Smooth muscle cell (in vitro differentiated cells): Measurements from ENCODE around the gene SNX21. TPM values are rescaled to one million over a fixed set of nuclear protein-coding genes. Genes with fewer than 3 reads are reported as not detected.

ENCODE experiments used
- DNase-seq: peaks from one replicate; lab custom pipeline; 2025; ENCODE audit not compliant: unreplicated experiment; lab: John Stamatoyannopoulos, UW
- H2AFZ ChIP-seq: fragments of 200-600 bp; sonication (generic); 2 replicates; pipeline ENCODE4 v1.6.0; 2016; ENCODE audit warnings: antibody characterized with exemption, low read depth, mild to moderate bottlenecking
- H3F3A ChIP-seq: fragments of 200-600 bp; sonication (generic); 2 replicates; pipeline ENCODE4 v1.6.0; 2017; ENCODE audit warnings: antibody characterized with exemption, low read depth
- H3K27ac ChIP-seq: fragments of 200-600 bp; sonication (generic); 2 replicates; pipeline ENCODE4 v1.5.1; 2016; ENCODE audit warnings: low read depth, mild to moderate bottlenecking
- H3K27me3 ChIP-seq: fragments of 200-600 bp; sonication (generic); 2 replicates; pipeline ENCODE4 v1.6.1; 2016; ENCODE audit warnings: low read depth, mild to moderate bottlenecking
- H3K36me3 ChIP-seq: fragments of 200-600 bp; sonication (generic); 2 replicates; pipeline ENCODE4 v1.5.1; 2016; ENCODE audit warnings: low read depth
- H3K4me1 ChIP-seq: fragments of 200-600 bp; sonication (generic); 2 replicates; pipeline ENCODE4 v1.5.1; 2016; ENCODE audit warnings: low read depth
- H3K4me2 ChIP-seq: fragments of 200-600 bp; sonication (generic); 2 replicates; pipeline ENCODE4 v1.6.0; 2016; ENCODE audit warnings: mild to moderate bottlenecking
- H3K4me3 ChIP-seq: fragments of 200-600 bp; sonication (generic); 2 replicates; pipeline ENCODE4 v1.5.1; 2016; ENCODE audit warnings: mild to moderate bottlenecking
- H3K79me2 ChIP-seq: fragments of 200-600 bp; sonication (generic); 2 replicates; pipeline ENCODE4 v1.6.0; 2016; ENCODE audit warnings: low read depth, mild to moderate bottlenecking
- H3K9ac ChIP-seq: fragments of 200-600 bp; sonication (generic); 2 replicates; pipeline ENCODE4 v1.6.0; 2016; ENCODE audit warnings: low read depth
- H3K9me3 ChIP-seq: fragments of 200-600 bp; sonication (generic); replicated peaks from 2 replicates; pipeline ENCODE4 v1.5.1; 2016; ENCODE audit warnings: low read depth
- H4K20me1 ChIP-seq: fragments of 200-600 bp; sonication (generic); 2 replicates; pipeline ENCODE4 v1.6.0; 2016; ENCODE audit warnings: low read depth
- CTCF ChIP-seq: fragments of 200-600 bp; sonication (generic); IDR thresholded peaks from 2 replicates; pipeline ENCODE4 v1.5.1; 2017; ENCODE audit warnings: borderline replicate concordance, mild to moderate bottlenecking, antibody characterized with exemption; ENCODE audit not compliant: insufficient read depth, poor library complexity, severe bottlenecking
- WGBS: methylation state at CpG from one replicate; pipeline ENCODE4 v1.1.7; 2016; ENCODE audit warnings: low lambda C conversion rate; 5-methylcytosine and 5-hydroxymethylcytosine counted together
- polyA plus RNA-seq: library from polyadenylated mRNA; unstranded; fragments of >200 nt; fragmentation: Nextera tagmentation; extraction: Ambion mirVana; gene quantifications from 2 replicates; pipeline ENCODE4 v1.2.1, GENCODE V29; 2016
- total RNA-seq: library from RNA; depleted of rRNA; stranded (reverse); fragments of >200 nt; gene quantifications from 2 replicates; pipeline ENCODE4 v1.2.3, GENCODE V29; 2014

Gene SNX21
- total and polyA plus RNA-seq, 2 experiments from 2014 or later = 14.4 to 14.7 TPM

- H2AFZ ChIP-seq = no peak overlapping the region
- H3K4me2 ChIP-seq = peak overlapping the region; percentile 12
- no peaks in the 10 kb centered on the region for H3F3A ChIP-seq
- no peaks in the 10 kb centered on the region for H3K79me2 ChIP-seq
- TF ChIP-seq CTCF = no peak
- no peaks in the 10 kb centered on the region for H3K9me3 ChIP-seq
- DNase-seq = no peak
- H3K27me3 ChIP-seq = no peaks in the 10 kb centered on the region
- no peaks in the 10 kb centered on the region for H3K36me3 ChIP-seq
- H4K20me1 ChIP-seq = no peaks in the 10 kb centered on the region
- 93% methylated on average over 6 of the region's 6 CpGs for WGBS
- H3K27ac ChIP-seq = peak overlapping the region; percentile 91
- H3K4me3 ChIP-seq = no peak overlapping the region
- no peaks in the 10 kb centered on the region for H3K4me1 ChIP-seq
- peak overlapping the region; percentile 74 for H3K9ac ChIP-seq
These were observed 33.7 kb downstream of the SNX21 start for GRCh38 chr20:45867136-45867818.

DNA sequence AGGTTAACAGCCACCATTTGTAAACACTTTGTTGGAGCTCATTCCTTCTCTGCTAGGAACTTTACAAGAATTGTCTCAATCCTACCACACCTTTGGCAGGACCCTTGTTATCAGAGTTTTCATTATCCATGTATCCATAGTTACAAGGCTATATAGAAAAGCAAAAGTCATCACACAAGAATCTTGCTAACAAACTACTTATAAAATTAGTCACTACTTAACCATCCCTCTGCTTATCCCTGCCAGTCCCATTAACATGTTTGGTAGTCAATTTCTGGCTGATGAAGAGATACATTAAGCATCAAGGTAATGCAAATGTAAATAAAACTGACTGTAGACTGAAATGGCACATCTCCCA lies 34.2 kb downstream of the SNX21 start:
- H3K9me3 ChIP-seq = no peaks in the 10 kb centered on the region
- TF ChIP-seq CTCF = no peak
- H3K27me3 ChIP-seq = no peaks in the 10 kb centered on the region
- H3K36me3 ChIP-seq = no peaks in the 10 kb centered on the region
- H3F3A ChIP-seq = no peaks in the 10 kb centered on the region
- H3K4me3 ChIP-seq = no peak overlapping the region
- H3K4me1 ChIP-seq = no peaks in the 10 kb centered on the region
- no peak overlapping the region for H2AFZ ChIP-seq
- H3K79me2 ChIP-seq = no peaks in the 10 kb centered on the region
- H3K27ac ChIP-seq = peak overlapping the region; percentile 91
- no peak for DNase-seq
- H3K4me2 ChIP-seq = peak overlapping the region; percentile 12
- no peaks in the 10 kb centered on the region for H4K20me1 ChIP-seq
- peak overlapping the region; percentile 74 for H3K9ac ChIP-seq

DNA sequence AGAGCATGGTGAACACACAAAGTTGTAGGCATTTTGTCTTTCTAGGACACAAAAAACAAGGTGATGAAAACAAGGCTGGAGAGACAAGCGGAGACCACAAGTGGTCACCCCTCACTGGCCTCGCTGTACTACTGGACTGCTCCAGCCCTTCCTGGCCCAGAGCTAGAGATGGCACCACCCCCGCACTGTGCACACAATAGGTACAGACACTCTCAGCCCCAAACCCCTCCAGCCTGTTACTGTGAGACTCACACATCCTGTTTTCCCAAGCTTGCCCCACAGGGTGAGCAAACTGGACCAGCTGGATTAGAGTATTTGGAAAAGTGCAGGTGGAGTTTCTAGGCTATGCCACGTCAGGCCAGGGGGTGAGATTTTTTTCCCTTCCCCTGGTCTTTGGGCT lies 39.0 kb downstream of the SNX21 start:
- no peak for TF ChIP-seq CTCF
- no peak overlapping the region for H3K4me2 ChIP-seq
- no peak overlapping the region for H2AFZ ChIP-seq
- no peaks in the 10 kb centered on the region for H3K4me1 ChIP-seq
- H3K36me3 ChIP-seq = peaks cover 4% of the 10 kb centered on the region
- H3K79me2 ChIP-seq = no peaks in the 10 kb centered on the region
- no peaks in the 10 kb centered on the region for H4K20me1 ChIP-seq
- no peaks in the 10 kb centered on the region for H3K27me3 ChIP-seq
- H3F3A ChIP-seq = no peaks in the 10 kb centered on the region
- no peak overlapping the region for H3K9ac ChIP-seq
- 91% methylated on average over 4 of the region's 4 CpGs for WGBS
- H3K9me3 ChIP-seq = no peaks in the 10 kb centered on the region
- no peak overlapping the region for H3K4me3 ChIP-seq
- no peak for DNase-seq
- no peak overlapping the region for H3K27ac ChIP-seq
